H1 (cell line): Measurements from ENCODE around the gene ASTN2. TPM values are rescaled to one million over a fixed set of nuclear protein-coding genes. Genes with fewer than 3 reads are reported as not detected.

ENCODE experiments used
- CTCF ChIA-PET: fragments of 300-600 bp; sonication (Branson Sonifier 250); formaldehyde crosslinking; loops from one replicate; lab custom pipeline; 2021; ENCODE audit not compliant: partially characterized antibody; lab: Charles Lee
- POLR2A ChIA-PET: fragments of 300-600 bp; sonication (Branson Sonifier 250); formaldehyde crosslinking; loops from one replicate; lab custom pipeline; 2021; ENCODE audit warnings: inconsistent platforms; ENCODE audit not compliant: partially characterized antibody; lab: Charles Lee
- DNase-seq, 2 experiments: peaks; one replicate each; pipeline versions ENCODE4 v3.0.0 to v3.0.0-alpha.2; 2010 to 2022; ENCODE audit warnings: low spot score in 2 of 2, low read depth in 1 of 2, mixed read lengths in 1 of 2
- FAIRE-seq: peaks from 2 replicates; lab custom pipeline; 2011; peaks lifted over from hg19 to GRCh38; lab: Jason Lieb, UNC
- H2AFZ ChIP-seq: 2 replicates; pipeline ENCODE4 v1.8.1; 2012; ENCODE audit warnings: low read length, inconsistent platforms
- H2AK5ac ChIP-seq: 2 replicates; pipeline ENCODE4 v1.6.1; 2013; ENCODE audit warnings: low read depth, low read length
- H2BK120ac ChIP-seq: replicated peaks from 2 replicates; pipeline ENCODE3; 2013; ENCODE audit warnings: low read depth, low read length, inconsistent platforms
- H2BK12ac ChIP-seq: 2 replicates; pipeline ENCODE4 v1.6.1; 2013; ENCODE audit warnings: low read depth, low read length
- H2BK15ac ChIP-seq: 2 replicates; pipeline ENCODE4 v1.6.1; 2013; ENCODE audit warnings: low read length
- H2BK20ac ChIP-seq: 2 replicates; pipeline ENCODE4 v1.6.1; 2013; ENCODE audit warnings: low read length
- H2BK5ac ChIP-seq: 2 replicates; pipeline ENCODE4 v1.6.1; 2013; ENCODE audit warnings: low read depth, low read length
- H3K14ac ChIP-seq: 2 replicates; pipeline ENCODE4 v1.6.1; 2013; ENCODE audit warnings: inconsistent platforms; ENCODE audit not compliant: insufficient read length
- H3K18ac ChIP-seq: 2 replicates; pipeline ENCODE4 v1.6.1; 2013; ENCODE audit warnings: low read length; ENCODE audit errors: extremely low read depth
- H3K23ac ChIP-seq: 2 replicates; pipeline ENCODE4 v1.6.1; 2013; ENCODE audit warnings: inconsistent platforms; ENCODE audit not compliant: insufficient read length
- H3K23me2 ChIP-seq: 2 replicates; pipeline ENCODE4 v1.6.1; 2013; ENCODE audit warnings: low read depth, low read length
- H3K27ac ChIP-seq: 2 replicates; pipeline ENCODE4 v1.6.1; 2011; ENCODE audit warnings: low read depth, low read length, inconsistent platforms
- H3K27me3 ChIP-seq, 4 experiments: replicated peaks in 1 of 4; 1 replicate in 1 of 4; 2 replicates in 3 of 4; pipeline versions ENCODE4 v1.6.1 to v1.8.1; 2011 to 2013; ENCODE audit warnings: low read length in 3 of 4, mild to moderate bottlenecking in 3 of 4, inconsistent platforms in 2 of 4, mixed read lengths in 2 of 4, moderate library complexity in 1 of 4; ENCODE audit not compliant: control insufficient read depth in 3 of 4, insufficient read depth in 3 of 4; ENCODE audit errors: extremely low read depth in 1 of 4
- H3K36me3 ChIP-seq, 4 experiments: 2 replicates each; pipeline versions ENCODE4 v1.6.1 to v1.8.1; 2011 to 2013; ENCODE audit warnings: mild to moderate bottlenecking in 4 of 4, low read length in 3 of 4, moderate library complexity in 2 of 4, control low read depth in 1 of 4, inconsistent platforms in 1 of 4; ENCODE audit not compliant: insufficient read depth in 4 of 4, control insufficient read depth in 2 of 4
- H3K4ac ChIP-seq: replicated peaks from 2 replicates; pipeline ENCODE3; 2013; ENCODE audit warnings: low read length, low read depth, mixed read lengths, inconsistent platforms; ENCODE audit not compliant: insufficient read length
- H3K4me1 ChIP-seq, 4 experiments: replicated peaks in 1 of 4; 1 replicate in 1 of 4; 2 replicates in 3 of 4; pipeline versions ENCODE4 v1.6.1 to v1.8.1; 2011 to 2013; ENCODE audit warnings: low read length in 3 of 4, inconsistent platforms in 2 of 4, mixed read lengths in 1 of 4; ENCODE audit not compliant: insufficient read depth in 4 of 4, control insufficient read depth in 3 of 4
- H3K4me2 ChIP-seq, 2 experiments: 2 replicates each; pipeline versions ENCODE4 v1.6.1 to v1.8.1; 2011 to 2013; ENCODE audit warnings: low read depth in 2 of 2, low read length in 2 of 2, control low read depth in 1 of 2, inconsistent platforms in 1 of 2, mild to moderate bottlenecking in 1 of 2; ENCODE audit not compliant: insufficient read depth in 1 of 2
- H3K4me3 ChIP-seq, 4 experiments: fragments of 200-600, 300-600 bp in 1 of 4; sonication (generic), shearing (Covaris generic), sonication (Bioruptor Twin) in 1 of 4; 2 replicates each; pipeline versions ENCODE4 v1.5.1 to v1.8.1; 2011 to 2016; ENCODE audit warnings: low read length in 4 of 4, low read depth in 3 of 4, control low read depth in 2 of 4, inconsistent platforms in 2 of 4, mild to moderate bottlenecking in 2 of 4, mixed read lengths in 1 of 4, moderate library complexity in 1 of 4; ENCODE audit not compliant: insufficient read depth in 2 of 4; ENCODE audit errors: extremely low read depth in 1 of 4
- H3K56ac ChIP-seq: replicated peaks from 2 replicates; pipeline ENCODE3; 2013; ENCODE audit warnings: low read depth, mild to moderate bottlenecking, mixed read lengths, low read length, inconsistent platforms; ENCODE audit not compliant: insufficient read length
- H3K79me1 ChIP-seq: 2 replicates; pipeline ENCODE4 v1.6.1; 2013; ENCODE audit warnings: low read depth, low read length, control low read depth
- H3K79me2 ChIP-seq, 2 experiments: 2 replicates each; pipeline versions ENCODE4 v1.6.1 to v1.8.1; 2012 to 2013; ENCODE audit warnings: low read length in 2 of 2, mild to moderate bottlenecking in 2 of 2, inconsistent platforms in 1 of 2; ENCODE audit not compliant: insufficient read depth in 2 of 2, control insufficient read depth in 1 of 2
- H3K9ac ChIP-seq, 4 experiments: replicated peaks in 1 of 4; 1 replicate in 1 of 4; 2 replicates in 3 of 4; pipeline versions ENCODE4 v1.6.1 to v1.8.1; 2011 to 2013; ENCODE audit warnings: low read depth in 3 of 4, low read length in 3 of 4, control low read depth in 2 of 4, mild to moderate bottlenecking in 2 of 4, moderate library complexity in 2 of 4, inconsistent platforms in 1 of 4; ENCODE audit errors: extremely low read depth in 1 of 4
- H3K9me3 ChIP-seq, 2 experiments: 2 replicates each; pipeline versions ENCODE4 v1.6.1 to v1.8.1; 2012 to 2013; ENCODE audit warnings: mild to moderate bottlenecking in 2 of 2, moderate library complexity in 2 of 2, control low read depth in 1 of 2, inconsistent platforms in 1 of 2, low read depth in 1 of 2, low read length in 1 of 2, mixed read lengths in 1 of 2; ENCODE audit not compliant: insufficient read depth in 2 of 2
- H4K20me1 ChIP-seq, 2 experiments: replicated peaks in 1 of 2; 2 replicates each; pipeline versions ENCODE3 to v1.8.1; 2011 to 2013; ENCODE audit warnings: inconsistent platforms in 2 of 2, low read length in 2 of 2, mild to moderate bottlenecking in 1 of 2; ENCODE audit not compliant: insufficient read depth in 2 of 2, control insufficient read depth in 1 of 2
- H4K5ac ChIP-seq: 2 replicates; pipeline ENCODE4 v1.6.1; 2013; ENCODE audit warnings: low read length, low read depth, mixed read lengths, inconsistent platforms; ENCODE audit not compliant: insufficient read length
- H4K8ac ChIP-seq: 2 replicates; pipeline ENCODE4 v1.8.0; 2013; ENCODE audit warnings: mild to moderate bottlenecking, moderate library complexity, low read length, inconsistent platforms; ENCODE audit not compliant: insufficient read depth; ENCODE audit errors: extremely low read depth
- H4K91ac ChIP-seq: replicated peaks from 2 replicates; pipeline ENCODE3; 2013; ENCODE audit warnings: low read length, mixed read lengths, inconsistent platforms; ENCODE audit not compliant: insufficient read length
- GABPA ChIP-seq: IDR thresholded peaks from 2 replicates; pipeline ENCODE4 v1.6.1; 2011; ENCODE audit warnings: mild to moderate bottlenecking, low read length, moderate library complexity, borderline replicate concordance; ENCODE audit not compliant: insufficient read depth
- HDAC6 ChIP-seq: IDR thresholded peaks from one replicate; pipeline ENCODE4 v1.7.1; 2012; ENCODE audit warnings: low read depth, mild to moderate bottlenecking, inconsistent platforms, low read length, moderate library complexity
- MAFK ChIP-seq: IDR thresholded peaks from 2 replicates; pipeline ENCODE4 v1.6.1; 2012; ENCODE audit warnings: low read depth, mild to moderate bottlenecking, improper control_type of control experiment, low read length
- SP1 ChIP-seq: IDR thresholded peaks from 2 replicates; pipeline ENCODE4 v1.6.1; 2011; ENCODE audit warnings: low read depth, low read length
- YY1 ChIP-seq: IDR thresholded peaks from 2 replicates; pipeline ENCODE4 v1.6.1; 2011; ENCODE audit warnings: low read depth, mild to moderate bottlenecking, low read length
- WGBS, 2 experiments: shearing (Covaris generic) in 1 of 2; methylation state at CpG; one replicate each; pipeline versions ENCODE4 v1.1.6 to v1.1.7; 2013 to 2015; ENCODE audit warnings: low lambda C conversion rate in 2 of 2, mixed read lengths in 2 of 2, inconsistent platforms in 1 of 2, low coverage in 1 of 2, missing lambda C conversion rate in 1 of 2; ENCODE audit not compliant: insufficient replicate concordance in 2 of 2, insufficient coverage in 1 of 2, insufficient read length in 1 of 2; ENCODE audit errors: extremely low coverage in 1 of 2, missing lambda C conversion rate in 1 of 2; 5-methylcytosine and 5-hydroxymethylcytosine counted together
- polyA plus RNA-seq, 7 experiments: library from polyadenylated mRNA; depleted of rRNA in 3 of 7; stranded (reverse) in 5 of 7; unstranded in 2 of 7; fragments of >200 nt in 5 of 7; fragments of 200-250 nt in 2 of 7; gene quantifications; 1 replicate in 5 of 7; 2 replicates in 1 of 7; 4 replicates in 1 of 7; pipeline versions ENCODE4 v1.2.1 to v1.2.3, GENCODE V29; 2011 to 2013; ENCODE audit warnings: missing spikeins in 2 of 7, mixed read lengths in 2 of 7
- total RNA-seq: library from RNA; stranded (reverse); fragmentation: NEBNext Ultra II Directional; extraction: Animal tissue kit (Norgen Biotek cat#: 25700); gene quantifications from 2 replicates; pipeline ENCODE4 v1.2.1, GENCODE V29; 2021
- TF ChIP-seq, protein P1 (sequence below): IDR thresholded peaks from 2 replicates; pipeline ENCODE4 v1.6.1; 2012; ENCODE audit warnings: low read length, inconsistent platforms
- TF ChIP-seq, protein P2 (sequence below), 3 experiments: IDR thresholded peaks; 1 replicate in 2 of 3; 2 replicates in 1 of 3; pipeline versions ENCODE4 v1.5.1 to v1.6.1; 2011; ENCODE audit warnings: low read length in 3 of 3, mild to moderate bottlenecking in 3 of 3, inconsistent platforms in 2 of 3, low read depth in 1 of 3, moderate library complexity in 1 of 3; ENCODE audit not compliant: insufficient read depth in 1 of 3; ENCODE audit errors: control extremely low read depth in 1 of 3

Gene ASTN2
- total and polyA plus RNA-seq, 2 of the 8 experiments (the other 6 are each of a cell fraction or from before 2014, with no cell fraction given): 8.2 to 13.7 TPM

DNA sequence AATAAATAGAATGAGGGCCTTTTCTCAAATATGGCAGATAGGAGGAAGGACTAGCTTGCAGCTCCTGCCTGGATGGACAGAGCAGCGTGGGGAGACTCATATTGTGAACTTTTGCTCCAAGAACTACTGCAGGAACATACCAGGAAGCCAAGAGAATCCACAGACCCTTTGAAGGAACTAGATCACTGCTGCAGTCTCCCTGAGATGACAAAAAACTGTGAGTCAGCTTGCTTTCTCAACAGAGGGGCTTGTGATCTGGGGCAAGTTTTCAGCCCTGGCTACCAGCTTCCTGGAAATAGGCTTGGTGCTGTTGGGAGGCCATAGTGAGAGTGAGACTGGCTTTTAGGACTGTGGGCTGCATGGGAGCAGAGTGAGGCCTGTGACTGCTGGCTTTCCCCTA, 898.4 kb downstream of the ASTN2 start:
- POLR2A ChIA-PET: no interaction called here
- Histone ChIP-seq H2BK15ac (no peak overlapping the region), H3K4ac (no peak overlapping the region), H2BK5ac (no peak overlapping the region), H3K18ac (no peak overlapping the region), H2BK12ac (no peak overlapping the region), H4K20me1 (no peaks in the 10 kb centered on the region), H3K9ac (no peak overlapping the region), H3K14ac (no peak overlapping the region), H2BK120ac (no peak overlapping the region), H3K4me3 (no peak overlapping the region), H3K27me3 (no peaks in the 10 kb centered on the region), H3K9me3 (peaks cover 13 to 15% of the 10 kb centered on the region in 2 experiments), H4K5ac (no peak overlapping the region), H4K8ac (no peak overlapping the region), H2BK20ac (no peak overlapping the region), H2AK5ac (no peak overlapping the region), H3K4me1 (no peaks in the 10 kb centered on the region), H3K56ac (no peak overlapping the region), H4K91ac (no peak overlapping the region), H3K23me2 (no peaks in the 10 kb centered on the region), H3K27ac (no peak overlapping the region), H3K4me2 (no peak overlapping the region), H3K79me1 (no peaks in the 10 kb centered on the region), H3K36me3 (no peaks in the 10 kb centered on the region), H3K79me2 (no peaks in the 10 kb centered on the region), H3K23ac (no peak overlapping the region), H2AFZ (no peak overlapping the region)
- WGBS, 2 experiments: 90% methylated on average over 1 of the region's 1 CpG; no CpG with 5 or more reads in 1 of the 2 experiments
- TF ChIP-seq MAFK (no peak), GABPA (no peak), SP1 (no peak), YY1 (no peak), HDAC6 (no peak)
- TF ChIP-seq, protein P1, sequence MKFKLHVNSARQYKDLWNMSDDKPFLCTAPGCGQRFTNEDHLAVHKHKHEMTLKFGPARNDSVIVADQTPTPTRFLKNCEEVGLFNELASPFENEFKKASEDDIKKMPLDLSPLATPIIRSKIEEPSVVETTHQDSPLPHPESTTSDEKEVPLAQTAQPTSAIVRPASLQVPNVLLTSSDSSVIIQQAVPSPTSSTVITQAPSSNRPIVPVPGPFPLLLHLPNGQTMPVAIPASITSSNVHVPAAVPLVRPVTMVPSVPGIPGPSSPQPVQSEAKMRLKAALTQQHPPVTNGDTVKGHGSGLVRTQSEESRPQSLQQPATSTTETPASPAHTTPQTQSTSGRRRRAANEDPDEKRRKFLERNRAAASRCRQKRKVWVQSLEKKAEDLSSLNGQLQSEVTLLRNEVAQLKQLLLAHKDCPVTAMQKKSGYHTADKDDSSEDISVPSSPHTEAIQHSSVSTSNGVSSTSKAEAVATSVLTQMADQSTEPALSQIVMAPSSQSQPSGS: no peak
- TF ChIP-seq, protein P2, sequence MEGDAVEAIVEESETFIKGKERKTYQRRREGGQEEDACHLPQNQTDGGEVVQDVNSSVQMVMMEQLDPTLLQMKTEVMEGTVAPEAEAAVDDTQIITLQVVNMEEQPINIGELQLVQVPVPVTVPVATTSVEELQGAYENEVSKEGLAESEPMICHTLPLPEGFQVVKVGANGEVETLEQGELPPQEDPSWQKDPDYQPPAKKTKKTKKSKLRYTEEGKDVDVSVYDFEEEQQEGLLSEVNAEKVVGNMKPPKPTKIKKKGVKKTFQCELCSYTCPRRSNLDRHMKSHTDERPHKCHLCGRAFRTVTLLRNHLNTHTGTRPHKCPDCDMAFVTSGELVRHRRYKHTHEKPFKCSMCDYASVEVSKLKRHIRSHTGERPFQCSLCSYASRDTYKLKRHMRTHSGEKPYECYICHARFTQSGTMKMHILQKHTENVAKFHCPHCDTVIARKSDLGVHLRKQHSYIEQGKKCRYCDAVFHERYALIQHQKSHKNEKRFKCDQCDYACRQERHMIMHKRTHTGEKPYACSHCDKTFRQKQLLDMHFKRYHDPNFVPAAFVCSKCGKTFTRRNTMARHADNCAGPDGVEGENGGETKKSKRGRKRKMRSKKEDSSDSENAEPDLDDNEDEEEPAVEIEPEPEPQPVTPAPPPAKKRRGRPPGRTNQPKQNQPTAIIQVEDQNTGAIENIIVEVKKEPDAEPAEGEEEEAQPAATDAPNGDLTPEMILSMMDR (IDR thresholded peaks at IDR 0.05; ENCODE audit: control extremely low read depth in 1 of 3, insufficient read depth in 1 of 3, low read depth in 1 of 3, low read length in 3 of 3): no peak
- CTCF ChIA-PET: no interaction called here
- DNase-seq (no peak), FAIRE-seq (no peak)
